ENCODE data around the gene MACROD2.

- TF ChIP-seq, protein P1, sequence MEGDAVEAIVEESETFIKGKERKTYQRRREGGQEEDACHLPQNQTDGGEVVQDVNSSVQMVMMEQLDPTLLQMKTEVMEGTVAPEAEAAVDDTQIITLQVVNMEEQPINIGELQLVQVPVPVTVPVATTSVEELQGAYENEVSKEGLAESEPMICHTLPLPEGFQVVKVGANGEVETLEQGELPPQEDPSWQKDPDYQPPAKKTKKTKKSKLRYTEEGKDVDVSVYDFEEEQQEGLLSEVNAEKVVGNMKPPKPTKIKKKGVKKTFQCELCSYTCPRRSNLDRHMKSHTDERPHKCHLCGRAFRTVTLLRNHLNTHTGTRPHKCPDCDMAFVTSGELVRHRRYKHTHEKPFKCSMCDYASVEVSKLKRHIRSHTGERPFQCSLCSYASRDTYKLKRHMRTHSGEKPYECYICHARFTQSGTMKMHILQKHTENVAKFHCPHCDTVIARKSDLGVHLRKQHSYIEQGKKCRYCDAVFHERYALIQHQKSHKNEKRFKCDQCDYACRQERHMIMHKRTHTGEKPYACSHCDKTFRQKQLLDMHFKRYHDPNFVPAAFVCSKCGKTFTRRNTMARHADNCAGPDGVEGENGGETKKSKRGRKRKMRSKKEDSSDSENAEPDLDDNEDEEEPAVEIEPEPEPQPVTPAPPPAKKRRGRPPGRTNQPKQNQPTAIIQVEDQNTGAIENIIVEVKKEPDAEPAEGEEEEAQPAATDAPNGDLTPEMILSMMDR (IDR thresholded peaks at IDR 0.05): no peak
- no peak for TF ChIP-seq POLR2A (IDR thresholded peaks at IDR 0.05)
Observed at GRCh38 chr20:16069389-16070010, 2074.2 kb downstream of the MACROD2 start.

Data from body of pancreas (tissue), 4 donors.